Astrocyte of the cerebellum (primary cell): ENCODE results near the gene EXOSC7.
A peak's percentile ranks its signal among the peaks of the same experiment; 100 is the strongest.
"Not testable (repeated sequence)": the region's sequence is repeated elsewhere in the genome, so short reads cannot be mapped to it uniquely, and the experiment has no call there.

ENCODE experiments used
- DNase-seq: peaks from one replicate; pipeline ENCODE4 v3.0.0-alpha.2; 2011; ENCODE audit warnings: low read depth
- H3K4me3 ChIP-seq: 2 replicates; pipeline ENCODE4 v1.5.1; 2011; ENCODE audit warnings: mild to moderate bottlenecking, low read depth, low read length, moderate library complexity
- in situ Hi-C: cut with HindIII; loops from 2 replicates; pipeline ENCODE4 v1.10.0; 2017; ENCODE audit warnings: low sequenced_read_pairs
- TF ChIP-seq, protein P1 (sequence below): IDR thresholded peaks from 2 replicates; pipeline ENCODE4 v1.5.1; 2012; ENCODE audit warnings: low read length, low read depth, moderate library complexity, mild to moderate bottlenecking; ENCODE audit errors: missing control alignments

EXOSC7 gene

DNA sequence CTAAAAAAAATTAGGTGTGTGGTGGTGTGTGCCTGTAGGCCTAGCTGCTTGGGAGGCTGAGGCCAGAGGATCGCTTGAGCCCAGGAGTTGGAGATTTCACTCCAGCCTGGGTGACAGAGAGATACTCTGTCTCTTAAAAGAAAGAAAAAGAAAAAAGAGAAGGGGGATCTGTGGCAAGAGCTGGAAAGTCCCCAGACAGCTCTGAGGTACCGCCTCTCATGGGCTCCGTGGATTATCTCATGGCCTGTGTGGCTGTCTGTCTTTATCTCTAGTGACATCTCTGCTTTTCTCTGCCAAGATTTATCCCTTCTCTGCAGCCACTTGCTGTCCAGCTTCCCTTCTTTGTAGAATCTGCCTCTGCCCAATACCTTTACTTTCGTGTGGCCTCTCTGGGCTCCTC lies 5.7 kb downstream of the EXOSC7 start:
- in situ Hi-C loops, result no loop called here
- no peak for DNase-seq
- H3K4me3 ChIP-seq, result no peak overlapping the region
- TF ChIP-seq, protein P1, sequence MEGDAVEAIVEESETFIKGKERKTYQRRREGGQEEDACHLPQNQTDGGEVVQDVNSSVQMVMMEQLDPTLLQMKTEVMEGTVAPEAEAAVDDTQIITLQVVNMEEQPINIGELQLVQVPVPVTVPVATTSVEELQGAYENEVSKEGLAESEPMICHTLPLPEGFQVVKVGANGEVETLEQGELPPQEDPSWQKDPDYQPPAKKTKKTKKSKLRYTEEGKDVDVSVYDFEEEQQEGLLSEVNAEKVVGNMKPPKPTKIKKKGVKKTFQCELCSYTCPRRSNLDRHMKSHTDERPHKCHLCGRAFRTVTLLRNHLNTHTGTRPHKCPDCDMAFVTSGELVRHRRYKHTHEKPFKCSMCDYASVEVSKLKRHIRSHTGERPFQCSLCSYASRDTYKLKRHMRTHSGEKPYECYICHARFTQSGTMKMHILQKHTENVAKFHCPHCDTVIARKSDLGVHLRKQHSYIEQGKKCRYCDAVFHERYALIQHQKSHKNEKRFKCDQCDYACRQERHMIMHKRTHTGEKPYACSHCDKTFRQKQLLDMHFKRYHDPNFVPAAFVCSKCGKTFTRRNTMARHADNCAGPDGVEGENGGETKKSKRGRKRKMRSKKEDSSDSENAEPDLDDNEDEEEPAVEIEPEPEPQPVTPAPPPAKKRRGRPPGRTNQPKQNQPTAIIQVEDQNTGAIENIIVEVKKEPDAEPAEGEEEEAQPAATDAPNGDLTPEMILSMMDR, result no peak

DNA sequence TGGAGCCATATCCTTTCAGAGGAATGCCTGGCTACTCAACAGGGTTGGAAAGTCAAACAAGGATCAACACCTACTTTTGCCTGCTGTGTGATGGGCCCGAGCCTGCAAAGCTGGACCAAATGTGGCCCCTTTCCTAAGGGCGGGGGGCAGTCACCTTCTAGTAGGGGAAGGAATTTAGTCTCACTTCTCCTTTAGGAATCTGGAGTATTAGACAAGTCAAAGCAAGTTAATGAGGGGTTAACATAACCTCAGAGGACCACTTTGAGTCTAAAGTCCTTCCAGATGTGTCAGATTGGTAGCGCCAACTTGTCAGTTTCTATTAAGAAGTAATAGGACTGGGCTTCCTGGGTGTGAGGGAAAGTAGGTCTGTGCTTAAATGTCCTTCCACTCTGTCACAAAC lies 6.8 kb downstream of the EXOSC7 start:
- TF ChIP-seq, protein P1, result no peak
- H3K4me3 ChIP-seq, result no peak overlapping the region
- DNase-seq, result no peak
- in situ Hi-C loops, result no loop called here

DNA sequence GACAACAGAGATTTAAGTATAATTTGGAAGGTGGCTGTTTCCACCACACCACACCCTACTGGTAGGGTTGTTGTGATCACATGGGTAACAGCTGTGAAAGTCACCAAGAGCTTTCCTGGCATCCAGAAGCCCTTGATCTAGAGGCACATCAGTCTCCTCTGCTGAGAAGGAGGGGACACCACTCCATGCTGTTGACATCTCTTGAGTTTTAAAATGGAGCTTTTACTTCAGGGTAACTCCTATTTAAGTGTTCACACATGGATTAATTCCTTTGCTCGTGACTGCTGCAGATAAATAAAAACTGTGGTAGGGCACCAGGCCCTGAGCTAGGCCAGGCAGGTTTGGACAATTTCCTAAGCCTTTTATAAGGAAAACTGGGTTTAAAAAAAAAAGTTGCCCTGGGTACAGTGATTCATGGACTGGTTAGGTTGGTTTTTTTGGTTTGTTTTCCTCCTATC lies 7.5 kb downstream of the EXOSC7 start:
- no peak overlapping the region for H3K4me3 ChIP-seq
- in situ Hi-C loops, result no loop called here
- DNase-seq, result no peak
- TF ChIP-seq, protein P1, result no peak

DNA sequence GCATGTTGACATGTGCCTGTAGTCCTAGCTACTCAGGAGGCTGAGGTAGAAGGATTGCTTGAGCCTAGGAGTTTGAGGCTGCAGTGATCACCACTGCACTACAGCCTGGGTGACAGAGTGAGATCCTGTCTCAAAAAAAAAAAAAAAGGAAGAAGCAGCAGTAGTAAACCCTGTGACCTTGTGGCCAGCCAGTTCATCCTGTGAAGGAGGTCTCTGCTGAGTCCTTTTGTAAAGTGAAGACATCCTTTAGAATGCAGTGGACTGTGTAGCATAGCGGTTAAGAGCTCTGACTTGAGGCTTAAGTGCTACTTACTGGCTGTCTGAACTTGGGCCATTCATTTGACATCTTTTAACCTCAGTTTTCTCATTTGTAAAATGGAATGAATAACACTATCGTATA lies 8.3 kb downstream of the EXOSC7 start:
- no peak overlapping the region for H3K4me3 ChIP-seq
- DNase-seq, result no peak
- in situ Hi-C loops, result no loop called here
- TF ChIP-seq, protein P1, result no peak

DNA sequence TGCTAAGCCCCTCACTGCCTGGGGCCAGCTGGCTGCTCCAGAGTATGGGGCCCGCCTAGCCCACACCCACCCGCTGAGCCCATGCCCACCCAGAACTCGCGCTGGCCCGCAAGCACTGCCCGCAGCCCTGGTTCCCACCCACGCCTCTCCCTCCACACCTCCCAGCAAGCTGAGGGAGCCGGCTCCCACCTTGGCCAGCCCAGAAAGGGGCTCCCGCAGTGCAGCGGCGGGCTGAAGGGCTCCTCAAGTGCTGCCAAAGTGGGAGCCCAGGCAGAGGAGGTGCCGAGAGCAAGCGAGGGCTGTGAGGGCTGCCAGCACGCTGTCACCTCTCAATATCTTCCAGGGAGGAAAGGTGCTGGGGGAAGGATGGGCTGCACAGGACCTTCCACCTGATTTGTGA lies 10.3 kb downstream of the EXOSC7 start:
- in situ Hi-C loops, DNase-seq, H3K4me3 ChIP-seq: not testable (repeated sequence)

DNA sequence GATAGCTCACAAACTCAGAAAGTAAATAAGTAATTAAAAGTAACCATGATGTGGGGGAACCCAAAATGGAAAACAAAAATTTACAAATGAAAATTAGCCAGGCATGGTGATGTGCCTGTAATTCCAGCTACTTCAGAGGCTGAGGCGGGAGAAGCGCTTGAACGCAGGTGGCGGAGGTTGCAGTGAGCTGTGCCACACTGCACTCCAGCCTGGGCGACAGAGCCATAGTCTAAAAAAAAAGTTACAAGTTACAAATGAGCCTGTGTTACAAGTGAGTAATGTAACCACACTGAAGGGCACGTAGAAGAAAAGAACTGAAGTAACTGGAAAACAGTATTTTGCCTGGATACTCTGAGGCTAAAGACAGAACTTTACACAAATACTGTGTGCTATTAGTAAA lies 11.3 kb downstream of the EXOSC7 start:
- TF ChIP-seq, protein P1, result no peak
- in situ Hi-C loops, result no loop called here
- no peak overlapping the region for H3K4me3 ChIP-seq
- no peak for DNase-seq

DNA sequence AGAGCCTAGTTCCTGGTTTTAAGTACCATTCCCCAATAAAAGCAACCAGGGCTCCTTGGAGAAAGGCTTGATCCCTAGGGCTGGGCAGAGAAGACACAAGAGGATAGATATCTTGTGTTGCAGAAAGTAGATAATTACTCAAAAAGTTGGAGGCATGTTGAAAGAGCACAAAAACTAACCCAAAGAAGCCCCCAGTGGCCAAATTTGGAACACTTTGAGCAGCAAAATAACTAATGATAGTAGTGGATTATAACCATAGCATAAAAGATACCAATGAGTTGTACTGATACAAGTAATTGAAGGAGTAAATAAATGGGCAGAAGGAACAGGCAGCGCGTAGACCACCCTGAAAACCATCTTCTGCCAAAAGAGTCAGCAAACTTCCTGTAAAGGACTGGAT lies 12.0 kb downstream of the EXOSC7 start:
- TF ChIP-seq, protein P1, result peak; percentile 60
- H3K4me3 ChIP-seq, result no peak overlapping the region
- in situ Hi-C loops, result no loop called here
- DNase-seq, result no peak
